ENCODE data around the gene TRIP11.

- TF ChIP-seq, protein P1, sequence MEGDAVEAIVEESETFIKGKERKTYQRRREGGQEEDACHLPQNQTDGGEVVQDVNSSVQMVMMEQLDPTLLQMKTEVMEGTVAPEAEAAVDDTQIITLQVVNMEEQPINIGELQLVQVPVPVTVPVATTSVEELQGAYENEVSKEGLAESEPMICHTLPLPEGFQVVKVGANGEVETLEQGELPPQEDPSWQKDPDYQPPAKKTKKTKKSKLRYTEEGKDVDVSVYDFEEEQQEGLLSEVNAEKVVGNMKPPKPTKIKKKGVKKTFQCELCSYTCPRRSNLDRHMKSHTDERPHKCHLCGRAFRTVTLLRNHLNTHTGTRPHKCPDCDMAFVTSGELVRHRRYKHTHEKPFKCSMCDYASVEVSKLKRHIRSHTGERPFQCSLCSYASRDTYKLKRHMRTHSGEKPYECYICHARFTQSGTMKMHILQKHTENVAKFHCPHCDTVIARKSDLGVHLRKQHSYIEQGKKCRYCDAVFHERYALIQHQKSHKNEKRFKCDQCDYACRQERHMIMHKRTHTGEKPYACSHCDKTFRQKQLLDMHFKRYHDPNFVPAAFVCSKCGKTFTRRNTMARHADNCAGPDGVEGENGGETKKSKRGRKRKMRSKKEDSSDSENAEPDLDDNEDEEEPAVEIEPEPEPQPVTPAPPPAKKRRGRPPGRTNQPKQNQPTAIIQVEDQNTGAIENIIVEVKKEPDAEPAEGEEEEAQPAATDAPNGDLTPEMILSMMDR (IDR thresholded peaks at IDR 0.05; ENCODE audit: poor library complexity, severe bottlenecking): no peak
- TF ChIP-seq EP300 (conservative IDR thresholded peaks at IDR 0.05; ENCODE audit: poor library complexity, severe bottlenecking): no peak
- TF ChIP-seq TAF1 (IDR thresholded peaks at IDR 0.05; ENCODE audit: low read depth): no peak
- TF ChIP-seq EZH2 (IDR thresholded peaks at IDR 0.05; ENCODE audit: borderline replicate concordance, insufficient read depth, low read length, poor library complexity, severe bottlenecking): no peak
Measured at GRCh38 chr14:92033906-92034687, 5.8 kb downstream of the TRIP11 start.

All from neural cell (in vitro differentiated cells).